HG02970 (cell line): Measurements from ENCODE around the gene GFY.

Experiments used
- ATAC-seq: cut with Tn5 transposase; IDR thresholded peaks from one replicate; pipeline ENCODE4 v1.9.1; 2021; ENCODE audit warnings: mild to moderate bottlenecking, moderate library complexity, moderate number of reproducible peaks; ENCODE audit not compliant: unreplicated experiment, low FRiP score

GFY gene

GRCh38 chr19:49407482-49408015 lies 17.6 kb upstream of the GFY start:
- no peak for ATAC-seq

- ATAC-seq = no peak
These were observed 16.3 kb upstream of the GFY start for GRCh38 chr19:49408816-49409440.

GRCh38 chr19:49409441-49410029 lies 15.7 kb upstream of the GFY start:
- no peak for ATAC-seq

GRCh38 chr19:49411681-49412326 lies 13.4 kb upstream of the GFY start:
- ATAC-seq = no peak

GRCh38 chr19:49413348-49413747 lies 11.8 kb upstream of the GFY start:
- ATAC-seq = no peak

GRCh38 chr19:49414256-49414655 lies 10.9 kb upstream of the GFY start:
- ATAC-seq = no peak

- no peak for ATAC-seq
These were observed 9.9 kb upstream of the GFY start for GRCh38 chr19:49415102-49415809.

- ATAC-seq = no peak
These were observed 9.4 kb upstream of the GFY start for GRCh38 chr19:49415810-49416200.

GRCh38 chr19:49417088-49417487 lies 8.1 kb upstream of the GFY start:
- no peak for ATAC-seq

- ATAC-seq = no peak
These were observed 6.7 kb upstream of the GFY start for GRCh38 chr19:49418511-49418910.

GRCh38 chr19:49419173-49419572 lies 6.0 kb upstream of the GFY start:
- ATAC-seq = no peak

- ATAC-seq = no peak
These were observed 5.0 kb upstream of the GFY start for GRCh38 chr19:49420227-49420626.

GRCh38 chr19:49421039-49421877 lies 3.9 kb upstream of the GFY start:
- ATAC-seq = no peak

GRCh38 chr19:49421878-49422202 lies 3.3 kb upstream of the GFY start:
- no peak for ATAC-seq

- ATAC-seq = no peak
These were observed 2.6 kb upstream of the GFY start for GRCh38 chr19:49422407-49423070.

GRCh38 chr19:49423071-49423984 lies 1.9 kb upstream of the GFY start, which contains the start of gene PTH2:
Gene PTH2, minus strand, starts transcription at chr19:49423441. Its CDS starts 102 bp downstream, at chr19:49423339.
- no peak for ATAC-seq

- no peak for ATAC-seq
These were observed 1.2 kb upstream of the GFY start for GRCh38 chr19:49423985-49424303.

- no peak for ATAC-seq
These were observed 869 bp downstream of the GFY start for GRCh38 chr19:49425922-49426592.
